MM.1S (cell line): ENCODE data around the gene PPP2R2C.

ENCODE experiments used
- EZH2 ChIP-seq: fragments of 300-600 bp; sonication (generic); optimal IDR thresholded peaks from 2 replicates; pipeline ENCODE3; 2017; ENCODE audit warnings: low read depth, mild to moderate bottlenecking, antibody characterized with exemption, low read length, mixed read lengths
- EZH2phosphoT487 ChIP-seq: fragments of 300-600 bp; sonication (generic); IDR thresholded peaks from 2 replicates; pipeline ENCODE4 v1.6.1; 2018; ENCODE audit warnings: antibody characterized with exemption, low read length
- TF ChIP-seq, protein P1 (sequence below): fragments of 300-600 bp; sonication (generic); IDR thresholded peaks from 2 replicates; pipeline ENCODE4 v1.5.1; 2016; ENCODE audit warnings: antibody characterized with exemption, low read length, mixed read lengths

DNA sequence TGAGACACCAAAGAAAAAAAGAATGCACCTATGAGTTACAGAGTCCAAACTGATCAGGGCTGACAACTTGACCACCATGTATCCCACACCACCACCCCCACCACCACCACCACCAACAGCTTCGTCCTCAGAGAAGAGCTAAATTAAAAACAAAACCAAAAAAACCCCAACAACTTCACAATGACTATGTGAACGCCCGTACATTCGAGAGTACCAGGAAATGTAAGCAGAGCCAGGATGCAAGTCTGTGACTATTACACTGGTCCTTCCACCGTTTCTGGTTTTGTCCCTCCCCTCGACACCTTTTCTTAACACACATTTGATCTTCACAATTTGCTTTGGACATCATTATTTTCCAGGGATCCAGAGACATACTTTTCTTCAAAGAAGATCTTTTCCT lies 151.8 kb downstream of the PPP2R2C start:
- TF ChIP-seq, protein P1, sequence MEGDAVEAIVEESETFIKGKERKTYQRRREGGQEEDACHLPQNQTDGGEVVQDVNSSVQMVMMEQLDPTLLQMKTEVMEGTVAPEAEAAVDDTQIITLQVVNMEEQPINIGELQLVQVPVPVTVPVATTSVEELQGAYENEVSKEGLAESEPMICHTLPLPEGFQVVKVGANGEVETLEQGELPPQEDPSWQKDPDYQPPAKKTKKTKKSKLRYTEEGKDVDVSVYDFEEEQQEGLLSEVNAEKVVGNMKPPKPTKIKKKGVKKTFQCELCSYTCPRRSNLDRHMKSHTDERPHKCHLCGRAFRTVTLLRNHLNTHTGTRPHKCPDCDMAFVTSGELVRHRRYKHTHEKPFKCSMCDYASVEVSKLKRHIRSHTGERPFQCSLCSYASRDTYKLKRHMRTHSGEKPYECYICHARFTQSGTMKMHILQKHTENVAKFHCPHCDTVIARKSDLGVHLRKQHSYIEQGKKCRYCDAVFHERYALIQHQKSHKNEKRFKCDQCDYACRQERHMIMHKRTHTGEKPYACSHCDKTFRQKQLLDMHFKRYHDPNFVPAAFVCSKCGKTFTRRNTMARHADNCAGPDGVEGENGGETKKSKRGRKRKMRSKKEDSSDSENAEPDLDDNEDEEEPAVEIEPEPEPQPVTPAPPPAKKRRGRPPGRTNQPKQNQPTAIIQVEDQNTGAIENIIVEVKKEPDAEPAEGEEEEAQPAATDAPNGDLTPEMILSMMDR = no peak
- TF ChIP-seq EZH2 (no peak), EZH2phosphoT487 (no peak)
